ENCODE data around the gene ZNF397. TPM values are rescaled to one million over a fixed set of nuclear protein-coding genes. Genes with fewer than 3 reads are reported as not detected.
A peak's percentile ranks its signal among the peaks of the same experiment; 100 is the strongest.

Gene ZNF397
- total and polyA plus RNA-seq, 4 donors, result 3.8 to 20.0 (median 9.6) TPM

DNA sequence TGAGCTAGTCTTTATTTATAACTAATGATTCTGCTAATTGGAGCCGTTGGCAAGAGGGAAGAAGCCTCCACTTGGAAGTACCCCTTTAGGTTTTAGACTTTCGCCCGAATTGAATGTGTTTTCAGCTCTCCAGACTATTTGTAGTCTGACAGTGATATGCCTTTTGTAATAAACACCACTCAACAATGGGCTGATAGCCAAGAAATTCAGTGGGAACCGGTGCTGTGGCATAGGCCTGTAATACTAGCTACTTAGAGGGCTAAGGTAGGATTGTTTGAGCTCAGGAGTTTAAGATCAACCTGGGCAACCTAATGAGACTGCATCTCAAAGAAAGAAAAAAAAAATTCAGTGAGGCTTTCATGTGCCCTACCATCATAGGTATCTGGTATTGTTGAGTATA, 62.8 kb downstream of the ZNF397 start:
- Histone ChIP-seq H3K4me3 (ENCODE audit: low read depth in 1 of 3, low read length in 3 of 3) (peak overlapping the region in 2 of 3 donors; percentile 43), H3K27ac (ENCODE audit: low read depth in 1 of 2, low read length in 2 of 2) (no peak overlapping the region), H3K9ac (ENCODE audit: low read depth in 1 of 2, low read length in 2 of 2) (no peak overlapping the region), H3K27me3 (ENCODE audit: control insufficient read depth in 4 of 4, insufficient read depth in 4 of 4, low read length in 3 of 4) (no peaks in the 10 kb centered on the region), H3K9me3 (ENCODE audit: control insufficient read depth in 4 of 4, low read length in 3 of 4) (peaks cover 43 to 74% (median 56%) of the 10 kb centered on the region in 4 donors), H3K36me3 (ENCODE audit: control insufficient read depth in 4 of 4, insufficient read depth in 3 of 4, low read depth in 1 of 4, low read length in 3 of 4) (peaks cover 12 to 57% (median 44%) of the 10 kb centered on the region in 4 donors), H3K4me1 (ENCODE audit: control insufficient read depth in 4 of 4, insufficient read depth in 4 of 4, low read length in 3 of 4) (no peaks in the 10 kb centered on the region)
- WGBS, result 98% methylated on average over 4 of the region's 4 CpGs
- TF ChIP-seq, protein P1, sequence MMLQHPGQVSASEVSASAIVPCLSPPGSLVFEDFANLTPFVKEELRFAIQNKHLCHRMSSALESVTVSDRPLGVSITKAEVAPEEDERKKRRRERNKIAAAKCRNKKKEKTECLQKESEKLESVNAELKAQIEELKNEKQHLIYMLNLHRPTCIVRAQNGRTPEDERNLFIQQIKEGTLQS (IDR thresholded peaks at IDR 0.05), result no peak
- TF ChIP-seq FOXA2 (IDR thresholded peaks at IDR 0.05) (no peak), HNF4A (conservative IDR thresholded peaks at IDR 0.05) (no peak), RXRA (IDR thresholded peaks at IDR 0.05) (no peak), HNF4G (IDR thresholded peaks at IDR 0.05) (no peak), FOXA1 (IDR thresholded peaks at IDR 0.05) (no peak), SP1 (IDR thresholded peaks at IDR 0.05) (no peak), EGR1 (IDR thresholded peaks at IDR 0.05; ENCODE audit: low read depth in 2 of 2) (no peak), TAF1 (conservative IDR thresholded peaks at IDR 0.05) (no peak), JUND (IDR thresholded peaks at IDR 0.05) (no peak)
- TF ChIP-seq, protein P2, sequence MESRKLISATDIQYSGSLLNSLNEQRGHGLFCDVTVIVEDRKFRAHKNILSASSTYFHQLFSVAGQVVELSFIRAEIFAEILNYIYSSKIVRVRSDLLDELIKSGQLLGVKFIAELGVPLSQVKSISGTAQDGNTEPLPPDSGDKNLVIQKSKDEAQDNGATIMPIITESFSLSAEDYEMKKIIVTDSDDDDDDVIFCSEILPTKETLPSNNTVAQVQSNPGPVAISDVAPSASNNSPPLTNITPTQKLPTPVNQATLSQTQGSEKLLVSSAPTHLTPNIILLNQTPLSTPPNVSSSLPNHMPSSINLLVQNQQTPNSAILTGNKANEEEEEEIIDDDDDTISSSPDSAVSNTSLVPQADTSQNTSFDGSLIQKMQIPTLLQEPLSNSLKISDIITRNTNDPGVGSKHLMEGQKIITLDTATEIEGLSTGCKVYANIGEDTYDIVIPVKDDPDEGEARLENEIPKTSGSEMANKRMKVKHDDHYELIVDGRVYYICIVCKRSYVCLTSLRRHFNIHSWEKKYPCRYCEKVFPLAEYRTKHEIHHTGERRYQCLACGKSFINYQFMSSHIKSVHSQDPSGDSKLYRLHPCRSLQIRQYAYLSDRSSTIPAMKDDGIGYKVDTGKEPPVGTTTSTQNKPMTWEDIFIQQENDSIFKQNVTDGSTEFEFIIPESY (IDR thresholded peaks at IDR 0.05), result no peak
- TF ChIP-seq, protein P3, sequence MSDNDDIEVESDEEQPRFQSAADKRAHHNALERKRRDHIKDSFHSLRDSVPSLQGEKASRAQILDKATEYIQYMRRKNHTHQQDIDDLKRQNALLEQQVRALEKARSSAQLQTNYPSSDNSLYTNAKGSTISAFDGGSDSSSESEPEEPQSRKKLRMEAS (IDR thresholded peaks at IDR 0.05), result no peak
- no peak for DNase-seq (ENCODE audit: low spot score)

DNA sequence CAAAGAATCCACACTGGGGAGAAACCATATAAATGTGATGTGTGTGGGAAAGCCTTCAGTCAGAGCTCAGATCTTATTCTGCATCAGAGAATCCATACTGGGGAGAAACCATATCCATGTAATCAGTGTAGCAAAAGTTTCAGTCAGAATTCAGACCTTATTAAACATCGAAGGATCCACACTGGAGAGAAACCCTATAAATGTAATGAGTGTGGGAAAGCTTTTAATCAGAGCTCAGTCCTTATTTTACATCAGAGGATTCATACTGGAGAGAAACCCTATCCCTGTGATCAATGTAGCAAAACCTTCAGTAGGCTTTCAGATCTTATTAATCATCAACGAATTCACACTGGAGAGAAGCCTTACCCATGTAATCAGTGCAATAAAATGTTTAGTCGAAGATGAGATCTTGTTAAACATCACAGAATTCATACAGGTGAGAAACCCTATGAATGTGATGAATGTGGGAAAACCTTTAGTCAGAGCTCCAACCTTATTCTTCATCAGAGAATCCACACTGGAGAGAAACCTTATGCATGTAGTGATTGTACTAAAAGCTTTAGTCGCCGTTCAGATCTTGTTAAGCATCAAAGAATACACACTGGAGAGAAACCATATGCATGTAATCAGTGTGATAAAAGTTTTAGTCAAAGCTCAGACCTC, 65.9 kb downstream of the ZNF397 start:
- DNase-seq (ENCODE audit: low spot score), result no peak
- Histone ChIP-seq H3K27ac (ENCODE audit: low read depth in 1 of 2, low read length in 2 of 2) (no peak overlapping the region), H3K9ac (ENCODE audit: low read depth in 1 of 2, low read length in 2 of 2) (no peak overlapping the region), H3K9me3 (ENCODE audit: control insufficient read depth in 4 of 4, low read length in 3 of 4) (peaks cover 49 to 75% (median 63%) of the 10 kb centered on the region in 4 donors), H3K27me3 (ENCODE audit: control insufficient read depth in 4 of 4, insufficient read depth in 4 of 4, low read length in 3 of 4) (no peaks in the 10 kb centered on the region), H3K4me1 (ENCODE audit: control insufficient read depth in 4 of 4, insufficient read depth in 4 of 4, low read length in 3 of 4) (no peaks in the 10 kb centered on the region), H3K36me3 (ENCODE audit: control insufficient read depth in 4 of 4, insufficient read depth in 3 of 4, low read depth in 1 of 4, low read length in 3 of 4) (peaks cover 8 to 47% (median 36%) of the 10 kb centered on the region in 4 donors), H3K4me3 (ENCODE audit: low read depth in 1 of 3, low read length in 3 of 3) (peak overlapping the region in 2 of 3 donors; percentile 59 to 60)
- no peak for TF ChIP-seq EGR1 (IDR thresholded peaks at IDR 0.05; ENCODE audit: low read depth in 2 of 2)
- no peak for TF ChIP-seq RAD21 (IDR thresholded peaks at IDR 0.05)
- TF ChIP-seq, protein P4, sequence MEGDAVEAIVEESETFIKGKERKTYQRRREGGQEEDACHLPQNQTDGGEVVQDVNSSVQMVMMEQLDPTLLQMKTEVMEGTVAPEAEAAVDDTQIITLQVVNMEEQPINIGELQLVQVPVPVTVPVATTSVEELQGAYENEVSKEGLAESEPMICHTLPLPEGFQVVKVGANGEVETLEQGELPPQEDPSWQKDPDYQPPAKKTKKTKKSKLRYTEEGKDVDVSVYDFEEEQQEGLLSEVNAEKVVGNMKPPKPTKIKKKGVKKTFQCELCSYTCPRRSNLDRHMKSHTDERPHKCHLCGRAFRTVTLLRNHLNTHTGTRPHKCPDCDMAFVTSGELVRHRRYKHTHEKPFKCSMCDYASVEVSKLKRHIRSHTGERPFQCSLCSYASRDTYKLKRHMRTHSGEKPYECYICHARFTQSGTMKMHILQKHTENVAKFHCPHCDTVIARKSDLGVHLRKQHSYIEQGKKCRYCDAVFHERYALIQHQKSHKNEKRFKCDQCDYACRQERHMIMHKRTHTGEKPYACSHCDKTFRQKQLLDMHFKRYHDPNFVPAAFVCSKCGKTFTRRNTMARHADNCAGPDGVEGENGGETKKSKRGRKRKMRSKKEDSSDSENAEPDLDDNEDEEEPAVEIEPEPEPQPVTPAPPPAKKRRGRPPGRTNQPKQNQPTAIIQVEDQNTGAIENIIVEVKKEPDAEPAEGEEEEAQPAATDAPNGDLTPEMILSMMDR (IDR thresholded peaks at IDR 0.05; ENCODE audit: low read depth, low read length, missing input control), result no peak
- no peak for TF ChIP-seq NR2F2 (IDR thresholded peaks at IDR 0.05)
- WGBS, result 99% methylated on average over 5 of the region's 5 CpGs

Other genes starting within 250 kb of the ZNF397 start
- 10 to 100 TPM; 11.9 to 12.8 TPM for gene MAPRE2, start 199.6 kb upstream of the ZNF397 start, total RNA-seq
- 10 to 100 TPM in 1 of 2 donors, 1 to 10 TPM in 1; 7.9 to 10.2 TPM for gene MAPRE2, start 199.6 kb upstream of the ZNF397 start, polyA plus RNA-seq
- 10 to 100 TPM in 1 of 2 donors, 1 to 10 TPM in 1; 6.2 to 10.4 TPM for gene ZSCAN30, start 49.2 kb downstream of the ZNF397 start, total RNA-seq
- 1 to 10 TPM; 2.3 to 5.0 TPM for gene ZSCAN30, start 49.2 kb downstream of the ZNF397 start, polyA plus RNA-seq
- gene ZNF24, start 103.4 kb downstream of the ZNF397 start, total RNA-seq, result 10 to 100 TPM; 28.6 to 30.3 TPM
- 10 to 100 TPM in 1 of 2 donors, 1 to 10 TPM in 1; 9.1 to 29.2 TPM for gene ZNF24, start 103.4 kb downstream of the ZNF397 start, polyA plus RNA-seq
- gene ZNF396, start 136.3 kb downstream of the ZNF397 start, total RNA-seq, result 1 to 10 TPM; 1.1 to 1.2 TPM
- gene ZNF396, start 136.3 kb downstream of the ZNF397 start, polyA plus RNA-seq, result under 1 TPM; 0.60 to 0.86 TPM

Data from liver (tissue), 9 donors.